ENCODE data around the gene MSL3B.

MSL3B gene

DNA sequence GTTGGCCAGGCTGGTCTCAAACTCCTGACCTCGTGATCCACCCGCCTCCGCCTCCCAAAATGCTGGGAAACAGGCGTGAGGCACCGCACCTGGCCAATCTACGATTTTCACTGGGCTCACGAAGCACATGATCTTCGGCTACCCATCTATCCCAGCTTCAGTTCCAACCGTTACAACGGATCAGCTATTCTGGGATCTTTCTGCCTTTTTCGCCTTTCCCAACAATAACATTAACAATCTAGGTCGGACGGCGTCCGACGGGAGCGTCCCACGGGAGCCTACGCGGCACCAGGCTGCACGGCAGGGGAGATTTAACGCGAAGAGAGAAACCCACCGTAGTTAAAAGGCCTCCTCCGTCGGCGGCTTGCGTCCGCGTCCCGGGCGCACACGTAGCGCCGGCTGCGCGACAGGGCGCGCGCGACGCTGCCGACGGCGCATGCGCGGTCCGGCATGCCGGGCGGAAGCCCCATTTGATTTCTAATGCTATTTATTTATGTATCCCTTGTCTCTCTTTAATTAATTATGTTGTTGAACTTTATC, at the start of gene MSL3B:
Gene MSL3B, minus strand, starts transcription at position 394 of the 540 bp plus-strand sequence.
- H4K20me1 ChIP-seq (ENCODE audit: insufficient read depth), result no peaks in the 10 kb centered on the region
- H3K4me3 ChIP-seq (IDR thresholded peaks at IDR 0.05; ENCODE audit: insufficient read depth, low read depth, low read length), result peak within 1 kb of the TSS; percentile 79
- TF ChIP-seq, protein P1, sequence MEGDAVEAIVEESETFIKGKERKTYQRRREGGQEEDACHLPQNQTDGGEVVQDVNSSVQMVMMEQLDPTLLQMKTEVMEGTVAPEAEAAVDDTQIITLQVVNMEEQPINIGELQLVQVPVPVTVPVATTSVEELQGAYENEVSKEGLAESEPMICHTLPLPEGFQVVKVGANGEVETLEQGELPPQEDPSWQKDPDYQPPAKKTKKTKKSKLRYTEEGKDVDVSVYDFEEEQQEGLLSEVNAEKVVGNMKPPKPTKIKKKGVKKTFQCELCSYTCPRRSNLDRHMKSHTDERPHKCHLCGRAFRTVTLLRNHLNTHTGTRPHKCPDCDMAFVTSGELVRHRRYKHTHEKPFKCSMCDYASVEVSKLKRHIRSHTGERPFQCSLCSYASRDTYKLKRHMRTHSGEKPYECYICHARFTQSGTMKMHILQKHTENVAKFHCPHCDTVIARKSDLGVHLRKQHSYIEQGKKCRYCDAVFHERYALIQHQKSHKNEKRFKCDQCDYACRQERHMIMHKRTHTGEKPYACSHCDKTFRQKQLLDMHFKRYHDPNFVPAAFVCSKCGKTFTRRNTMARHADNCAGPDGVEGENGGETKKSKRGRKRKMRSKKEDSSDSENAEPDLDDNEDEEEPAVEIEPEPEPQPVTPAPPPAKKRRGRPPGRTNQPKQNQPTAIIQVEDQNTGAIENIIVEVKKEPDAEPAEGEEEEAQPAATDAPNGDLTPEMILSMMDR (conservative IDR thresholded peaks at IDR 0.05; ENCODE audit: low read depth, low read length), result no peak
- peak within 1 kb of the TSS; percentile 72 for H2AFZ ChIP-seq (ENCODE audit: low read depth)
- peak within 1 kb of the TSS; percentile 34; the same call in 1 of the 2 replicates for H3K27ac ChIP-seq
- H3K36me3 ChIP-seq (ENCODE audit: insufficient read depth), result no peaks in the 10 kb centered on the region
- H3K4me1 ChIP-seq (ENCODE audit: low read depth, poor library complexity, severe bottlenecking), result no peaks in the 10 kb centered on the region
- H3K79me2 ChIP-seq (ENCODE audit: insufficient read depth, low read depth), result no peaks in the 10 kb centered on the region
- H3K27me3 ChIP-seq (ENCODE audit: insufficient read depth, low read depth), result no peaks in the 10 kb centered on the region
- peak within 1 kb of the TSS; percentile 47; the same call in 1 of the 2 replicates for H3K9ac ChIP-seq
- H3K4me2 ChIP-seq, result peak within 1 kb of the TSS; percentile 87

DNA sequence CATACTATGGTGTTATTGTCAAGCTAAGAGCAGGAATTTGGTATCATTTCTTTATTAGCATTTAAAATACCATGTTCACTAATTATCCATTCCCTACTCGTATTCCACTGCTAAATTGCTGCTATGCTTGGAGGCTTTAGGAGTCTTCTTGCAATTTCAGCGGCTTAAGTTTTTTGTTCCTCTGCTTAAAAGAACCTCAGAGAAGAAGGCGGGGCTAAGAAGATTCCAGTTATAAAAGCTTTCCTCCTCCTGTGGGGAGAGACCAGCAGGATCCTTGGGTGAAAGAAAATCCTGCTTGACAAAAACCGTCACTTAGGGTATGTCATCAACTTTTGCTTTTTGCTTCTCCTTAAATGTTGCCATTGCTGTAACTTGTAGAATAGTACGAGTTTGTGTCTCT, 48.9 kb upstream of the MSL3B start, which contains the start of gene TRPM8:
Gene TRPM8, plus strand, starts transcription at position 258 of the 400 bp plus-strand sequence. CDS start 9,165 bp downstream, outside the sequence.
- TF ChIP-seq, protein P1 (conservative IDR thresholded peaks at IDR 0.05; ENCODE audit: low read depth, low read length), result no peak
- H4K20me1 ChIP-seq (ENCODE audit: insufficient read depth), result no peaks in the 10 kb centered on the region
- H3K4me2 ChIP-seq, result no peak within 1 kb of the TSS
- no peak within 1 kb of the TSS for H2AFZ ChIP-seq (ENCODE audit: low read depth)
- no peaks in the 10 kb centered on the region for H3K79me2 ChIP-seq (ENCODE audit: insufficient read depth, low read depth)
- H3K9ac ChIP-seq, result no peak within 1 kb of the TSS
- no peaks in the 10 kb centered on the region for H3K27me3 ChIP-seq (ENCODE audit: insufficient read depth, low read depth)
- no peaks in the 10 kb centered on the region for H3K36me3 ChIP-seq (ENCODE audit: insufficient read depth)
- no peak within 1 kb of the TSS for H3K4me3 ChIP-seq (IDR thresholded peaks at IDR 0.05; ENCODE audit: insufficient read depth, low read depth, low read length)
- H3K27ac ChIP-seq, result no peak within 1 kb of the TSS
- H3K4me1 ChIP-seq (ENCODE audit: low read depth, poor library complexity, severe bottlenecking), result no peaks in the 10 kb centered on the region

DNA sequence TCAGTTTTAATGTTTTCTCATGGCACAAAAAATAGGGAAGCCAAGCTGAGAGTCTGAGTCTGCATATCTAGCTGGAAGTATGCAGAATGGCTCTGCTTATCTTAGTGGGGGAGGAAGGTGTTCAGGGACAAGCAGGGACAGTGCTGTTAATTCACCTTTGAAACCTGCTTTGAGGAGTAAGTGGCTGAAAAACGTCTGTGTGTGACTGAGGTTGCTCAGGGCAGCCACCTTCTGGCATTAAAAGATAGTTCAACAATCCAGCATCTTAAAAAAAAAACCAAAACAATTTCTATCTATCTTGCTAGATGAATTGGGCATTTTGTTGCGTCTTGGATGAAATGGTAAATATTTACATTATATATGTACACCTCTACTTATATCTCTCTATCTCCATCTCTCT, 46.9 kb upstream of the MSL3B start:
- peaks cover 2% of the 10 kb centered on the region for H3K4me1 ChIP-seq (ENCODE audit: low read depth, poor library complexity, severe bottlenecking)
- H3K4me2 ChIP-seq, result no peak overlapping the region
- no peaks in the 10 kb centered on the region for H4K20me1 ChIP-seq (ENCODE audit: insufficient read depth)
- H3K27ac ChIP-seq, result no peak overlapping the region
- no peak overlapping the region for H3K9ac ChIP-seq
- H3K36me3 ChIP-seq (ENCODE audit: insufficient read depth), result no peaks in the 10 kb centered on the region
- H3K79me2 ChIP-seq (ENCODE audit: insufficient read depth, low read depth), result no peaks in the 10 kb centered on the region
- TF ChIP-seq, protein P1 (conservative IDR thresholded peaks at IDR 0.05; ENCODE audit: low read depth, low read length), result peak; percentile 37; the same call in 1 of the 2 replicates
- H3K27me3 ChIP-seq (ENCODE audit: insufficient read depth, low read depth), result no peaks in the 10 kb centered on the region
- H2AFZ ChIP-seq (ENCODE audit: low read depth), result no peak overlapping the region
- H3K4me3 ChIP-seq (IDR thresholded peaks at IDR 0.05; ENCODE audit: insufficient read depth, low read depth, low read length), result no peak overlapping the region

DNA sequence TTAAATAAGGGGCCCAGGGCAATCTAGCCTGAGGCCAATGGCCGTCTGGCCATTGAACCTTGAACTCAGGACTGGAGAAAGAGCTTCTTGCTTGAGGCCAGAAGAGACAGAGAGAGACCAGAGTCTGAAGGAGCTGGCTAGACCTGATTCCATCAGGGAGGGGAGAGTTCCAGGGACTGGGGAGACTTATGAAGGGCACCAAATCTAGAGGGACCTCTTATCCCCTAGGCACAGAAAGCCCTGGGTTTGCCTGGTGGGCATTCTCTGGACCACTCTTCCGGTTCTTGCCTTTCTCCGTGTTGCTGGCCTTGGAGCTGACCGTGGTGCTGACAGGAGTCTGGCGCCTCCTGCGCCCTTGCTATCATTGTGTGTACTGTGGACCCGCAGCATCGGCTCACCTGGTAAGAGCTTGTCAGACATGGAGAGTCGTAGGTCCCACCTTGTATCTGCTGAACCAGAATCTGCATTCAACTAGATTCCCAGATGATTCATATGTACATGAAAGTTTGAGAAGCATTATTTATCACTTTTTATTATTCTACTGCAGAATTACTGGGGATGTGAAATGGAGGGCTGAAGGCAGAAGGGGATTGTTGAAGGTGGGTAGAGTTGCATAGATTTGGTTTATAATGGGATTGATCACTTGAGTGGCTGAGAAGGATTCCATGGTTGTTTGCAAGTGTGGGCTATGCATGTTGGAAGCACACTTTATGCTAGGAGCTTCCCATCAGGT, 44.7 kb upstream of the MSL3B start:
- no peaks in the 10 kb centered on the region for H3K79me2 ChIP-seq (ENCODE audit: insufficient read depth, low read depth)
- H3K27ac ChIP-seq, result no peak overlapping the region
- TF ChIP-seq, protein P1 (conservative IDR thresholded peaks at IDR 0.05; ENCODE audit: low read depth, low read length), result no peak
- H4K20me1 ChIP-seq (ENCODE audit: insufficient read depth), result no peaks in the 10 kb centered on the region
- H3K36me3 ChIP-seq (ENCODE audit: insufficient read depth), result no peaks in the 10 kb centered on the region
- peaks cover 6% of the 10 kb centered on the region for H3K4me1 ChIP-seq (ENCODE audit: low read depth, poor library complexity, severe bottlenecking)
- H3K4me3 ChIP-seq (IDR thresholded peaks at IDR 0.05; ENCODE audit: insufficient read depth, low read depth, low read length), result no peak overlapping the region
- no peak overlapping the region for H3K4me2 ChIP-seq
- no peaks in the 10 kb centered on the region for H3K27me3 ChIP-seq (ENCODE audit: insufficient read depth, low read depth)
- H3K9ac ChIP-seq, result no peak overlapping the region
- H2AFZ ChIP-seq (ENCODE audit: low read depth), result no peak overlapping the region
